K562 (cell line): ENCODE results near the gene AMMECR1. TPM values are rescaled to one million over a fixed set of nuclear protein-coding genes. Genes with fewer than 3 reads are reported as not detected.

Source experiments
- ATAC-seq: fragments of 200-7000 bp; cut with Tn5 transposase; 3 replicates; pipeline ENCODE4 v1.9.1; 2020; ENCODE audit warnings: moderate library complexity
- BruUV-seq: library from RNA; stranded (reverse); fragments of 400-500 nt; replicated peaks from 2 replicates; lab custom pipeline; 2021; lab: Mats Ljungman, UMichigan
- CTCF ChIA-PET: fragments of 300-600 bp; formaldehyde crosslinking; extraction: SDS; loops from one replicate; lab custom pipeline; 2021; ENCODE audit warnings: low intra/inter-chr PET ratio; lab: Yijun Ruan, JAX
- POLR2A ChIA-PET: fragments of 300-600, 350-650 bp; sonication (Branson Sonifier 250); formaldehyde crosslinking; extraction: SDS; loops from one replicate; lab custom pipeline; 2021; ENCODE audit warnings: antibody characterized with exemption, inconsistent platforms; lab: Yijun Ruan, JAX
- DNase-seq, 4 experiments: peaks; one replicate each; pipeline versions ENCODE4 v3.0.0 to v3.0.0-alpha.2; 2011 to 2018; ENCODE audit warnings: low spot score in 3 of 4, mixed read lengths in 3 of 4; ENCODE audit errors: extremely low read depth in 1 of 4
- FAIRE-seq: peaks from 2 replicates; lab custom pipeline; 2011; peaks lifted over from hg19 to GRCh38; lab: Jason Lieb, UNC
- H2AFZ ChIP-seq: 2 replicates; pipeline ENCODE4 v1.6.0; 2011; ENCODE audit warnings: low read depth, low read length, control low read depth, inconsistent platforms
- H3K27ac ChIP-seq: fragments of 200-600 bp; 3 replicates; pipeline ENCODE4 v1.8.0; 2011; ENCODE audit warnings: low read depth, mild to moderate bottlenecking, control low read depth, inconsistent platforms, low read length, moderate library complexity, mixed read lengths; ENCODE audit errors: extremely low read depth
- H3K27me3 ChIP-seq, 2 experiments: fragments of 300-600 bp in 1 of 2; 2 replicates in 1 of 2; 3 replicates in 1 of 2; pipeline versions ENCODE4 v1.6.0 to v1.8.0; 2011; ENCODE audit warnings: inconsistent platforms in 2 of 2, low read length in 2 of 2, mild to moderate bottlenecking in 1 of 2, mixed read lengths in 1 of 2, moderate library complexity in 1 of 2; ENCODE audit not compliant: control insufficient read depth in 2 of 2, insufficient read depth in 2 of 2
- H3K36me3 ChIP-seq: fragments of 300-600 bp; 3 replicates; pipeline ENCODE4 v1.8.0; 2011; ENCODE audit warnings: mild to moderate bottlenecking, low read length, inconsistent platforms; ENCODE audit not compliant: control insufficient read depth, insufficient read depth
- H3K4me1 ChIP-seq, 2 experiments: fragments of 200-600 bp in 1 of 2; replicated peaks in 1 of 2; 2 replicates in 1 of 2; 3 replicates in 1 of 2; pipeline versions ENCODE4 v1.5.1 to v1.8.0; 2011; ENCODE audit warnings: inconsistent platforms in 2 of 2, low read length in 2 of 2, mild to moderate bottlenecking in 1 of 2, mixed read lengths in 1 of 2, moderate library complexity in 1 of 2; ENCODE audit not compliant: control insufficient read depth in 2 of 2, insufficient read depth in 2 of 2
- H3K4me2 ChIP-seq: 2 replicates; pipeline ENCODE4 v1.6.1; 2011; ENCODE audit warnings: low read length, control low read depth, inconsistent platforms, mixed read lengths; ENCODE audit not compliant: insufficient read depth
- H3K4me3 ChIP-seq: fragments of 200-600 bp; sonication (generic), shearing (Covaris generic); 2 replicates; pipeline ENCODE4 v1.5.1; 2016; ENCODE audit warnings: control low read depth, inconsistent platforms
- H3K79me2 ChIP-seq: fragments of 200-600 bp; 3 replicates; pipeline ENCODE4 v1.8.0; 2011; ENCODE audit warnings: low read length, inconsistent platforms; ENCODE audit not compliant: control insufficient read depth, insufficient read depth
- H3K9ac ChIP-seq, 2 experiments: 2 replicates each; pipeline versions ENCODE4 v1.6.0 to v1.6.1; 2011; ENCODE audit warnings: low read depth in 2 of 2, low read length in 2 of 2, control low read depth in 1 of 2, inconsistent platforms in 1 of 2, mild to moderate bottlenecking in 1 of 2, mixed read lengths in 1 of 2; ENCODE audit not compliant: insufficient read depth in 1 of 2
- H3K9me1 ChIP-seq: one replicate; pipeline ENCODE4 v1.6.0; 2011; ENCODE audit warnings: inconsistent platforms, mild to moderate bottlenecking, low read length, moderate library complexity; ENCODE audit not compliant: control insufficient read depth, insufficient read depth
- H3K9me3 ChIP-seq: replicated peaks from 2 replicates; pipeline ENCODE4 v1.5.1; 2011; ENCODE audit warnings: low read depth, low read length, inconsistent platforms; ENCODE audit not compliant: control insufficient read depth, insufficient read depth
- H4K20me1 ChIP-seq: replicated peaks from 2 replicates; pipeline ENCODE4 v1.6.1; 2011; ENCODE audit warnings: low read length, inconsistent platforms, mixed read lengths; ENCODE audit not compliant: control insufficient read depth, insufficient read depth
- CBX1 ChIP-seq: sonication (generic); IDR thresholded peaks from 2 replicates; pipeline ENCODE4 v1.6.1; 2016; ENCODE audit warnings: antibody characterized with exemption, low read depth, mild to moderate bottlenecking
- CCNT2 ChIP-seq: IDR thresholded peaks from 2 replicates; pipeline ENCODE4 v1.6.1; 2011; ENCODE audit warnings: borderline replicate concordance, low read depth, mild to moderate bottlenecking, moderate library complexity, mixed read lengths, low read length; ENCODE audit not compliant: insufficient read length; ENCODE audit errors: extremely low read depth
- DDX20 ChIP-seq: fragments of 450-650 bp; IDR thresholded peaks from 2 replicates; pipeline ENCODE4 v1.6.1; 2016; ENCODE audit warnings: missing genetic modification characterization, low read depth, mild to moderate bottlenecking, missing compliant biosample characterization, moderate library complexity
- DNMT1 ChIP-seq: fragments of 450-650 bp; IDR thresholded peaks from 2 replicates; pipeline ENCODE4 v1.6.1; 2016; ENCODE audit warnings: antibody characterized with exemption, mild to moderate bottlenecking
- FOXM1 ChIP-seq, 2 experiments: fragments of 450-650 bp in 1 of 2; sonication (generic) in 1 of 2; formaldehyde crosslinking in 1 of 2; IDR thresholded peaks; 2 replicates each; pipeline versions ENCODE4 v1.6.1 to v1.9.0; 2017 to 2022; ENCODE audit warnings: low read depth in 2 of 2, mild to moderate bottlenecking in 2 of 2, missing genetic modification reagents in 1 of 2, moderate library complexity in 1 of 2
- ID3 ChIP-seq, 2 experiments: fragments of 250-450 bp in 1 of 2; fragments of 450-650 bp in 1 of 2; sonication (Bioruptor Pico) in 1 of 2; IDR thresholded peaks; 2 replicates each; pipeline versions ENCODE4 v1.6.1 to v1.8.0; 2016 to 2021; ENCODE audit warnings: mild to moderate bottlenecking in 2 of 2, moderate library complexity in 2 of 2, missing compliant biosample characterization in 1 of 2, missing genetic modification characterization in 1 of 2
- MEIS2 ChIP-seq: fragments of 450-650 bp; IDR thresholded peaks from 2 replicates; pipeline ENCODE4 v1.6.1; 2014; ENCODE audit warnings: mild to moderate bottlenecking; ENCODE audit not compliant: partially characterized antibody
- PBX2 ChIP-seq, 2 experiments: IDR thresholded peaks in 1 of 2; conservative IDR thresholded peaks in 1 of 2; 2 replicates each; pipeline ENCODE4 v1.6.1; 2016; ENCODE audit warnings: low read depth in 2 of 2, mild to moderate bottlenecking in 1 of 2, missing compliant biosample characterization in 1 of 2, missing genetic modification characterization in 1 of 2, moderate library complexity in 1 of 2
- RBM17 ChIP-seq: fragments of 200-400 bp; formaldehyde crosslinking; IDR thresholded peaks from 2 replicates; pipeline ENCODE4 v1.6.1; 2017; ENCODE audit warnings: low read depth, mild to moderate bottlenecking, low read length, borderline replicate concordance
- RFX7 ChIP-seq: fragments of 250-450 bp; sonication (Bioruptor Pico); IDR thresholded peaks from 2 replicates; pipeline ENCODE4 v1.5.1; 2021; ENCODE audit warnings: mild to moderate bottlenecking
- SNIP1 ChIP-seq: fragments of 450-650 bp; IDR thresholded peaks from 2 replicates; pipeline ENCODE4 v1.7.1; 2017; ENCODE audit warnings: low read depth, mild to moderate bottlenecking
- TARDBP ChIP-seq: fragments of 450-650 bp; IDR thresholded peaks from 2 replicates; pipeline ENCODE4 v1.6.1; 2016
- ZNF609 ChIP-seq: sonication (generic); formaldehyde crosslinking; IDR thresholded peaks from 2 replicates; pipeline ENCODE4 v1.8.1; 2023; ENCODE audit warnings: missing genetic modification reagents, mild to moderate bottlenecking, borderline replicate concordance
- WGBS: fragments of 100-300 bp; shearing (Covaris generic); methylation state at CpG from one replicate; pipeline ENCODE4 v1.1.6; 2016; ENCODE audit warnings: low coverage, mixed read lengths; ENCODE audit not compliant: insufficient coverage; ENCODE audit errors: missing lambda C conversion rate; 5-methylcytosine and 5-hydroxymethylcytosine counted together
- in situ Hi-C: fragments of 300-500 bp; cut with MboI; formaldehyde crosslinking; loops from 4 replicates; pipeline ENCODE4 v1.15.0; 2018; ENCODE audit warnings: inconsistent platforms, mixed read lengths
- intact Hi-C: fragments of 100-400 bp; cut with micrococcal nuclease; formaldehyde crosslinking; loops from 2 replicates; pipeline ENCODE4 v1.14.2; 2022
- polyA plus RNA-seq, 8 experiments: library from polyadenylated mRNA; depleted of rRNA in 4 of 8; stranded (reverse) in 5 of 8; unstranded in 3 of 8; fragments of >200 nt; fragmentation: Nextera tagmentation in 2 of 8; fragmentation: Illumina TruSeq in 1 of 8; extraction: Ambion mirVana in 2 of 8; extraction: Trizol in 1 of 8; gene quantifications; 2 replicates each; pipeline versions ENCODE4 v1.2.1 to v1.2.3, GENCODE V29; 2011 to 2014; ENCODE audit warnings: inconsistent platforms in 1 of 8, missing spikeins in 1 of 8
- total RNA-seq, 7 experiments: library from RNA; depleted of rRNA in 6 of 7; stranded (reverse); fragments of >200 nt in 6 of 7; fragmentation: Illumina TruSeq in 2 of 7; extraction: Trizol in 2 of 7; gene quantifications; 2 replicates each; pipeline versions ENCODE4 v1.2.1 to v1.2.3, GENCODE V29; 2011 to 2021; ENCODE audit warnings: low replicate concordance in 1 of 7

Gene AMMECR1
- total and polyA plus RNA-seq, 9 of the 15 experiments (the other 6 are each of a cell fraction or from before 2014, with no cell fraction given), result 13.9 to 36.7 (median 23.6) TPM

- H2AFZ ChIP-seq, result no peak overlapping the region
- H3K4me3 ChIP-seq, result no peak overlapping the region
- POLR2A ChIA-PET, result no interaction called here
- H3K9ac ChIP-seq, result no peak overlapping the region
- H3K9me3 ChIP-seq, result no peaks in the 10 kb centered on the region
- intact Hi-C loops, result no loop called here
- BruUV-seq, result no TSS peak
- CTCF ChIA-PET, result no interaction called here
- 82% methylated on average over 4 of the region's 5 CpGs for WGBS
- H3K9me1 ChIP-seq, result no peaks in the 10 kb centered on the region
- H3K79me2 ChIP-seq, result peaks cover 2% of the 10 kb centered on the region; the same call in 1 of the 3 replicates
- no peak overlapping the region for H3K27ac ChIP-seq
- in situ Hi-C loops, result loop anchor here (25.0 kb wide), 2 partner anchors 491 to 691 kb away; no protein-coding TSS in a partner anchor
- H3K36me3 ChIP-seq, result peaks cover 44% of the 10 kb centered on the region
- H3K27me3 ChIP-seq, result no peaks in the 10 kb centered on the region
- FAIRE-seq (no peak), ATAC-seq (no peak), DNase-seq (no peak)
- H3K4me1 ChIP-seq, result peaks cover 7 to 13% of the 10 kb centered on the region in 2 experiments; a peak in 4 of 5 replicates
- H4K20me1 ChIP-seq, result no peaks in the 10 kb centered on the region
- no peak overlapping the region for H3K4me2 ChIP-seq
- TF ChIP-seq MEIS2 (peak; percentile 68), ZNF609 (CRISPR knock-in tag) (no peak), CBX1 (no peak), CCNT2 (no peak), FOXM1 (IDR thresholded peaks at IDR 0.05; ENCODE audit: low read depth) (no peak), FOXM1 (CRISPR knock-in tag; IDR thresholded peaks at IDR 0.05; ENCODE audit: low read depth) (no peak), DNMT1 (no peak), TARDBP (no peak), PBX2 (CRISPR knock-in tag; IDR thresholded peaks at IDR 0.05; ENCODE audit: low read depth) (no peak), PBX2 (tag; conservative IDR thresholded peaks at IDR 0.05; ENCODE audit: low read depth) (peak; percentile 58), RBM17 (no peak), RFX7 (CRISPR knock-in tag) (no peak), SNIP1 (no peak), DDX20 (tag) (no peak), ID3 (CRISPR knock-in tag; IDR thresholded peaks at IDR 0.05) (no peak), ID3 (tag; IDR thresholded peaks at IDR 0.05) (no peak)
Measured at GRCh38 chrX:110171442-110171841, 146.4 kb downstream of the AMMECR1 start.
